ENCODE results near the gene CEBPB. TPM values are rescaled to one million over a fixed set of nuclear protein-coding genes. Genes with fewer than 3 reads are reported as not detected.
"Not testable (repeated sequence)": the region's sequence is repeated elsewhere in the genome, so short reads cannot be mapped to it uniquely, and the experiment has no call there.

The CEBPB gene
- total RNA-seq: 59.4 TPM
- long read RNA-seq, transcript CEBPB-201 (1 exons, 1,956 nt): major isoform, 174 of 174 reads
- long read RNA-seq, partial matches to known transcripts: 0 of 174 reads
- long read RNA-seq, other reads (novel, unspliced or antisense): 0 of 174 reads

DNA sequence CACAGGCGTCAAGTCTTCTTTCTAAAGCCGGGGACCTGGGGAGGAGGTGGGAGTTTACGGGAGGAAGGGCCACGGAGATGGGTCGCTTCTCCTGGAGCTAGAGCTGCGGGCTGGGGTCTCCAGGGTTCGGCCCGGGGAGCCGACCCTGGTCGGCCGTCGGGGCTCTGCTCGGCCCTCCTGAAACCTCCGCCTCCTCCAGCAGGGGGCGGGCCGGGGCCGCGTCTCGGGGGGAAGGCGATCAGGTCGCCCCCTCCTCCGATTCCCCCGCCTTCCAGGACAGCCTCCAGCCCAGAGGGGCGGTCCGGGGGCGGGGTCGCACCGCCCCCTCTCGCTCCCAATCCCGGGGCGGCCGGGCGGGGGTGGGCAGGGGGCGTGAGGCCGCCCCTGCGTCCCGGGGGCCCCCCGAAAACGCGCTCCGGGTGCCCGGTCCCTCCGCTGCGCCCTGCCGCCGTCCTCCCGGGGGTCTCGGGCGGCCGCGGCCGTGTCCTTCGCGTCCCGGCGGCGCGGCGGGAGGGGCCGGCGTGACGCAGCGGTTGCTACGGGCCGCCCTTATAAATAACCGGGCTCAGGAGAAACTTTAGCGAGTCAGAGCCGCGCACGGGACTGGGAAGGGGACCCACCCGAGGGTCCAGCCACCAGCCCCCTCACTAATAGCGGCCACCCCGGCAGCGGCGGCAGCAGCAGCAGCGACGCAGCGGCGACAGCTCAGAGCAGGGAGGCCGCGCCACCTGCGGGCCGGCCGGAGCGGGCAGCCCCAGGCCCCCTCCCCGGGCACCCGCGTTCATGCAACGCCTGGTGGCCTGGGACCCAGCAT is at the start of gene CEBPB:
Gene CEBPB, plus strand, starts transcription at position 580 of the 814 bp plus-strand sequence. Its CDS starts 204 bp downstream, at position 784.
- ATAC-seq (peak; percentile 78), DNase-seq (peak; percentile 94)
- intact Hi-C loops (cut with micrococcal nuclease): no loop called here

DNA sequence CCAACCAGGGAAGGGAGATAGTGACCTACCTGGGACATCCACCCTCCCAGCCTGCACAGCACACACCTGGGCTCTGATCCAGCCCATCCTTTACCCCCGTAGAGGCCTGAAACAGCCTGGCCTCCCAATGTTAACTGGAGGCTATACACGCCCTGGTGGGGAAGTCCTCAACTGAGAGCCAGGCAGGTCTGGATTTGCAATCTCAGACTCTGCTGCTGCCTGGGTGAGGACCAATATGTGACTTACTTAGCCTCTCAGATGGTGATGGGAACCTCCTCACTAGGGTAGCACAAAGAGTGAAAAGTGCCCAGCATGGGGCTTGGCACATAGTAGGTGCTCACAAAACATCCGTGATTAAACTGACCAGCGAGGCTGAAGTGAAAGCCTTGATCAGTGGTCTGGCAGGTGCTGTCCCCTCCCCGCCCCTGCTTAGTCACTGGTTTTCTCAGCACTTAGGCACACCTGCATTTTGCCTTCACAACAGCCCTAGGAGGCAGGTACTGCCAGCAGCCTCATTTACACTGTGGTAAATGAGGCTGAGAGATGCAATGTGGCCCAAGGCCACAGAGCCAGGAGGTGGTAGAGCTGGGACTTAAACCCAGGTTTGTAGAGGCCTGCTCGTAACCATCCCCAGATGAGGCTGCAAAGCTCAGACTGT is 49.5 kb upstream of the CEBPB start:
- intact Hi-C loops (cut with micrococcal nuclease): no loop called here
- no peak for ATAC-seq
- no peak for DNase-seq

DNA sequence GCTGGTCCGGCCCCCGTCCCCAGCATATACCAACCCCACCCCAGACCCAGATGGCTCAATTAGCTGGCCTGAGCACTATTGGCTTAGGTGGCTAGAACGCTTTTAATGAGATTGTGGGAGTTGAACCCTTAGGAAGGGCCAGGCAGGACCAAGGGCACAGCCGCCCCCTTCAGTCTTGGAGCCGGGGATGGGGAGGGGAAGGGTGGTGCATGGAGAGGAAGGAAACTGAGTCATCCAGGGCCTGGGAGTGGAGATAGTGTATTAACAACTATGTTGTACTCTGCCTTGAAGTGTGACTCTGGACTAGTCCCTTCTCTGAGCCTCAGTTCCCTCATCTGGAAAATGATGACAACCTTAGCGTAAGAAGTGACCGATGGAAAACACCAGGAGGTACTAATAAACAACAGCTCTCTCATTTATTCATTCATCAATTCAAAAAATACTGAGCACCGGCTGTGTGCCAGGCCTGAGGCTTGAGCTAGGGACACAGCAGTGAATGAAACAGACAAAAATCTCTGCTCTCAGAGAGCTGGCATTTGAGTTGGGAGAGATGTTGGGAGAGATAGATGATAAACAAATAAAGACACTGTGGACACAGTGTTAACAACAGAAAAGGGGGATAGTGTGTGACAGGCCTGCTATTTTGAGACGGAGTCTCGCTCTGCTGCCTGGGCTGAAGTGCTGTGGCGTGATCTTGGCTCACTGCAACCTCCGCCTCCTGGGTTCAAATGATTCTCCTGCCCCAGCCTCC is 48.6 kb upstream of the CEBPB start:
- ATAC-seq: peak; percentile 2

DNA sequence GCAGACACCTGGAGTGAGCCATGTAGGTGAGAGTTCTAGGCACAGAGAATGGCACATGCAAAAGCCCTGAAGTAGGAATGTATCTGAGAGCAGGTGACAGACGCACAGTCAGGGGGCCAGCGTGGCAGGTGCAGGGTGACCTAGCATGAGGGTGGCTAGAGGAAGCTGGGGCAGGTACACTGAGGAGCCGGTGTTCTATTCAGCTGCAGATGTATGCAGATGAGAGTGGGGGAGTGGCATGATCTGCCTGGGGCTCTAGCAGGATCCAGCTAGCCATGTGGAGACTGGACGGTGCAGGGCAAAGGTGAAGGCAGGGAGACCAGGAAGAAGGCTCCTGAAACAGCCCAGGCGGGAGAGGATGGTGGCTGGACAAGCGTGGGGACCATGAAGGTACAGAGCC is 47.8 kb upstream of the CEBPB start:
- intact Hi-C loops (cut with micrococcal nuclease): no loop called here
- no peak for ATAC-seq
- no peak for DNase-seq

More for the DNA sequence above, 48.6 kb upstream of the CEBPB start:
- DNase-seq: no peak
- intact Hi-C loops (cut with micrococcal nuclease): no loop called here

DNA sequence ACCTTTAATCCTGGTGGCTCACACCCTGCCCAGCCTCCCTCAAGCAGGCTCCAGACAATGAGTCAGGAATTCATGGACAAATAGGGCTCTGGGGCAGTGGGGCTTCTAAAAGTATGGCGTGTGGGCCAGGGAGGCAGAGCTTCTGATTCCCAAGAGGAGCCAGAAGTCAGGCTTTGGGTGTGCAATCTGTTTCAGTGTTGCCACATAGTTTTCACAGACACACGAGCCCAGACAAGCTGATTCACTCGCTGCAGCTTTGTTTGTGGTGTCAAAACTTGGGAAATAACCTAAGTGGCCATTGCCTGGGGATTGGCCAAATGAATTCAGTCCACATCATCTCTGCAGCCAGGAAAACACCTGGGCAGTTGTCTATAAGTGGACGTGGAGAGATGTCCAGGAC is 46.3 kb upstream of the CEBPB start:
- intact Hi-C loops (cut with micrococcal nuclease): no loop called here
- ATAC-seq: peak; percentile 65
- DNase-seq: peak; percentile 47

DNA sequence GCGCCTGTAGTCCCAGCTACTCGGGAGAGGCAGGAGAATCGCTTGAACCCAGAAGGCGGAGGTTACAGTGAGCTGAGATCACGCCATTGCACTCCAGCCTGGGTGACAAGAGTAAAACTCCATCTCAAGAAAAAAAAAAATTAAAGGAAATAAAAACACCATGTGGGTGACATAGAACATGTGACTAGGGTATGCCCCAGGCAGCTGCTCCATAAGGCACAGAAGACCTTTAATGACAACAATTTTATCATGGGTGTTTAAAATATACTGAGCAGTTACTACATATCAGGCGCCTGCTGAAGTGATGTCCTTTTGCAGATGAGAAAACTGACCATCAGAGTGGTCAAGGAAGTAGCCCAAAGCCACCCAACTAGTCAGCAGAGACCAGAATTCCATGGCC is 45.1 kb upstream of the CEBPB start:
- intact Hi-C loops (cut with micrococcal nuclease): no loop called here
- no peak for ATAC-seq
- no peak for DNase-seq

DNA sequence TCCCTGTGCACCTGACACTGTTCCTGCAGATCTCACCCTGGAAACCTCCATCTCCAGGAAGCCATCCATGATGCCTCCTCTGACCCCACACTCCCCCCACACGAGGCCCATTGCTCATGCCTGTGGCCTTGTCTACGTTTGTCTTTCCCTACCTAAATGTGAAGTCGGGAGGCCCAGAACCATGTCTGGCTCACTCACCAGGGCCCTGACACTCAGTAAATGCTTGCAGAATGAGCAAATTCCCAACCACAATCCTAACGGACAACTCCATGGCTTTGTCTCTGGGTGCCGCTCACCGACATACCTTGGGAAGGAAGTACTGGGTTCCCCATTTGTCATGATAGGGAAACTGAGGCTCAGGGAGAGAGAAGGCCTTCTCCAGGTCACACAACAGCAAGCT is 44.4 kb upstream of the CEBPB start:
- no peak for DNase-seq
- intact Hi-C loops (cut with micrococcal nuclease): no loop called here
- ATAC-seq: no peak

DNA sequence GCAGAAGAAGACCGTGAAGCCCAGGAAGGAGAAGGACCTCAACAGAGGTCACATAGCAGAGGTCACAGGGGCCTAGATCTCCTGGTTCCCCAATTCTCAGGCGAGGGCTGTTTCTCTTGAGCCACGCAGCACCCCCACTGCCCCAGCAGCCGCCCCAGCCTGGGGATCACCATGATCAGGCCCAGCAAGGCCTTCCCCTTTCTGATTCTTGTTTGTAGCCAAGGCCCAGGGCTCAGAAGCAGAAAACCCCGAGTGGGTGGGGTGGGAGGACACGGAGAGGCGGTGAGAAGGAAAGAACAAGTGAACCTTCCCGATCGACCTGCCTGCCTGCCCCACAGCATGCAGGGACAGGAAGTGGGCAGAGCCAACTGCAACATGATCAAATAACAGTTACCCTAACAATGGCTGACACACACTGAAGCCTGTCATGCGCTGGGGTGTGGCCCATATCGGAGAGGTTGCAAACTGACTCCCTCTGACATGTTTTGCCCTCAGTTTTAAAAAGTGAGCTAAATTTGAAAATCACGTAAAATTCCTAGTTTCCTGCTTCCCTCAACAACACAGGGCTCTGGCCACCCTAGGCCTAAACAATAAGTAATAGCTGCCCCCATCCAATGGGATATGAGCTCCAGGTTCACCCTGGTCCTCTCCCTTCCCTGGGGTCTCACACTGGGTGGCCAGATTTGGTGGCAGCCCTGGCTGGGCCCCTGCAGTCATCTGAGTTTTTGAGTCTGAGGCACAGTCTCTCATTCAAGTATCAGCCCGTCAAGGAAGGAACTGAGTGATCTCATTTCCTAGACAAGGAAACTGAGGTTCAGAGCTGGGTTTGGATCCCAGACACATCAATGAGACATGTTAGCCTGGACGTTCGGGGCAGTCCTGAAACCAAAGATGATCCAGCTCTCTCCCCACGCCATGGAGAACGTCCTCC is 43.6 kb upstream of the CEBPB start:
- peak; percentile 41 for DNase-seq
- peak; percentile 38 for ATAC-seq
- intact Hi-C loops (cut with micrococcal nuclease): no loop called here

DNA sequence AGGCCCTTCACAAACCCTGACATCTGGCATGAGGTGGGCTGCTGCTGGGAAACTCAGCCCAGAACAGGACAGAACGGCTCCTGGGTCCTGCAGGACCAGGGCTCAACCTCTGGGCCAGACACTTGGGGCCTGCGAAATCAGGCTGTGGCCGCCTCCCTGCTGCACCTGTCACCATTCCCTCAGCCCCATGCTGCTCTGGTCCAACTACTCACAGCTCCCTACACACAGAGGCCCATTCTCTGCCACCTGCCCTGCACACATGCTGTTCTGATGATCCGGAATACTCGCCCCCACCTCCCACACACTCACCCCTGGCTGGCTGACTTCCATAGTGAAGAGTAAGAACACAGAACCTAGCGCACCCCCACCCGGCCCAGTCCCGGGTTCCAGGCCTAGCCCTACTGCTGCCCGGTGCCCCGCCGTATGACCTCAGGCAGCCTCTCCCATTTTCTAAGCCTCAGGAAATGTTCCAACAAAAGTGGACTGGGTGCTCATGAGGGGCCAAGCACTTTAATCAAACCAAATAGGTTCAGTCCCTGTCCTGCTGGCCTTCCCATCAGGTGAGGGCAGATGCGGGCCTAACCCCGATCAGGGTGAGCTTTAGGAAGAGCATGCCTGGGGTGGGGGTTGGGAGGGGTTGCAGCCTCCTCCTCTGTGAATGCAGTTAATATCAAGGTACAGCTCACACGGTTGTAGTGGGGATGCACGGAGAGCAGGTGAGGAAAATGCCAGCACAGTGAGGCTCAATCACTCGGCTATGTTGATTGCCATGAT is 41.0 kb upstream of the CEBPB start:
- ATAC-seq (no peak), DNase-seq (no peak)
- intact Hi-C loops (cut with micrococcal nuclease): no loop called here

DNA sequence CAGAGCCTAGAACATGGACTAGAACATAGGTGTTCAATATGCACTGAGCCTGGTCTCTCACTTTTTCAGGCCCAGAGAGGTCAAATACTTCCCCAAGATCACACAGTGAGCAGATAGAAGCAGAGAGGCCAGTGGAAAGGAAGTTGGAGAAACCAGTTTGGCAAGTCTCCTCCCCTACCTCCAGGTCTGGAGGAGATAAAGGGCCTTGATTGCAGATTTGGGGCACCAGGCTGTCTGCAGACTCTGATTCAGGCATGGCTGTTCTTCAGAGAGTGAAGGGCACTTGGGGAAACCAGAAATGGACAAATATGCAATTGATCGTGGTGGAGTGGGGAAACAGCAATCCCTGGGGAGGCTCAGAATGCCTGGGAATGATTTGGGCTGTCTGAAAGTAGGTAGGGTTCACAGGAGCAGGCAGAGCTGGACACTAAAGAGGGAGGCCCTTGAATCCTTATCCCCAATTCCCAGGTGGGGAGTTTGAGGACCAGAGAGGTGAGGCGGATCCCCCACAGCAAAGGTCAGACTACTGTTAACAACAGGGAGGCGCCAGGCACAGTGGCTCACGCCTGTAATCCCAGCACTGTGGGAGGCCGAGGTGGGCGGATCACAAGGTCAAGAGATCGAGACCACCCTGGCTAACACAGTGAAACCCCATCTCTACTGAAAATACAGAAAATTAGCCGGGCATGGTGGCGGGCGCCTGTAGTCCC is 39.4 kb upstream of the CEBPB start:
- DNase-seq (no peak), ATAC-seq (no peak)
- intact Hi-C loops (cut with micrococcal nuclease): no loop called here

DNA sequence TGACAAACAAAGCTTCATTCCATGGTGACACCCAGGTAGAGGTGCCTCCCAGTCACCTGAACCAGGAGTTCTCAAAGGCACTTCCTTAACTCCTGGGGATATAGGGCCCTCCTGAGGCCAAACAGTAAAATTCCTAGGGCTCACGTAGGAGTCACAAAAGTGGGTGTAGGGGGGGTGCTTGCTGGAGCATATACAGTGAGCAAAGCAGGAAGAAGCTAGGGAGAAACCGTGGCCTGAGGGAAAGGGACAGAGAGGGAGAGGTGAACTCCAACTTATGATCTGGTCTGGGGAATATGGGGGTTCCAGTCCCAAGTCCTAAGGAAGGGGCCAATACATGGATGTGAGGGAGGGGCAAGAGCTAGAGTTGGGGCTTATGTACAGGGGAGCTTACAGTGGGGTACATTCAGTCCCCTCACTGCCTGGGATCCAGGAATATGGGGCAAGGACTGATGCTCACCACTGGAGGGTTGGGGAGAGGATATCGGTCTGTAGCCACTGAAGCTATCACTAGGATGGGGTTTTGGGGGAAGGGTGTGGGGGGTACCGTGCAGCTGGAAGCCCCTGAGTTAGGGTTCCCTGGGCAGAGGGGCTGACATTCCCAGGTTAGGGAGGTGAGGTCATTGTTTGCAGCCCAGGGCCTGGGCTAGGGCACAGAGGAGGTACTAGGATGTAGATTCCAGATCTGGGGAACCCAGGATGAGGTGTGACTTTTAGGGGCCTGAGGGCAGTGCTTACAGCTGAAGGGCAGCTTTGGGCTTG is 38.1 kb upstream of the CEBPB start:
- ATAC-seq (no peak), DNase-seq (no peak)
- intact Hi-C loops (cut with micrococcal nuclease): no loop called here

DNA sequence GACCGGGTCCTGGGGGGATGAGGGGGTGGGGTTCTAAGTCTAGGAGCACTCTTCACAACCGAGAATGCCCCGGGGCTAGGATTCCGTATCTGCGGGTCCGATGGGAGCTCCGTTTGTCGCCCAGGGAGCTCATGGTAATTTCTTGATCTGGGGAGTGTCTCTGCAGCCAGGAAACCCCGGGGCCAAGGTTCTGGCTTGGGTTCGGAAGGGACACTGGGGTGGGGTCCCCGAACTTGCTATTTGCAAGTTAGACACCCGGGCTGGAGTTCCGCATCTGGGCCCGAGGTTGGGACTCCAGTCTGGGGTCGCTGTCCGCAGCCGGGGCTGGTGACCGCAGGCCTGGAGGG is 37.5 kb upstream of the CEBPB start:
- ATAC-seq (no peak), DNase-seq (no peak)
- intact Hi-C loops (cut with micrococcal nuclease): no loop called here

DNA sequence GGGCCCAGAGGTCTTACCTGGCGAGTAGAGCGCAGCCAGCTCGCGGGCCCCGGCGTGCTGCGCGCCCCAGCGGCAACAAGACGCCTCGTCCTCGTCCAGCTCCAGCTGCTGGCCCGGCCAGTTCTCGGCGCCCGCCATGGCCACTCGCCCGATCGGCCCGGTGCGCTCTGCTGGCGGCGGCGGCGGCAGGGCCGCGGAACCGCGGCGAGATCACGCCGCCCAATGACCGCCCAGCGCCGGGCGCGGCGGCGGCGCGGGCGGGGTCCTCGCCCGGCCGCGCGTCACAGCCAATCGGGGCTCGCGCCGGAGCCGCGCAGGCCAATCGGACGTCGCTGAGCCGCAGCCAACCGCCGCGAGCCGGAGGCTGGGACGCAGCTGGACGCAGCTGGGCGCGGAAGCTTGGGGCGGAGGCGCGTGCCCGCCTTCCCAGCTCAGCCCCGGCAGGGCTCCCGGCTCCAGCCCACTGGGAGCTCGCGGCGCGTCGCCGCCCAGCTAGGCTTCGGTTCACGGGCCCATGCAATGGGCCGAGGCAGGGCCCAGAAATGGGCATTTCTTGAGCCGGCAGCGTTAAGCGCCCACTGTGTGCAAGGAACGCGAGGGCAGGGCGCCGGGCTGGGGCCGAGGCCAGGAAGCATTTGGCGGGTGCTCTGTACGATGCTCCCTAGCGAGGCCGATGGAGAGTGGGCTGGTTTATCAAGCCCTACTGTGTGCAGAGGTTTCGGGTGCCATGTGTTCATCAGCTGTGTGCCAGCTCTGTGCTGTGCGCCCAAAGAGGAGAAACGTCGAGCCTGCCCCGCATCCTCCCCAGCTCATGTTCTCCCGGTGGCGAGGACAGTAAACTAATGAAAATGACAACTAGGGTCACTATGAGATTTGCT is 36.9 kb upstream of the CEBPB start, which contains the start of gene PEDS1:
Gene PEDS1, minus strand, starts transcription at position 224 of the 878 bp plus-strand sequence. Its CDS starts 86 bp downstream, at position 138.
- DNase-seq (peak; percentile 97), ATAC-seq (peak; percentile 96)
- intact Hi-C loops (cut with micrococcal nuclease): no loop called here

DNA sequence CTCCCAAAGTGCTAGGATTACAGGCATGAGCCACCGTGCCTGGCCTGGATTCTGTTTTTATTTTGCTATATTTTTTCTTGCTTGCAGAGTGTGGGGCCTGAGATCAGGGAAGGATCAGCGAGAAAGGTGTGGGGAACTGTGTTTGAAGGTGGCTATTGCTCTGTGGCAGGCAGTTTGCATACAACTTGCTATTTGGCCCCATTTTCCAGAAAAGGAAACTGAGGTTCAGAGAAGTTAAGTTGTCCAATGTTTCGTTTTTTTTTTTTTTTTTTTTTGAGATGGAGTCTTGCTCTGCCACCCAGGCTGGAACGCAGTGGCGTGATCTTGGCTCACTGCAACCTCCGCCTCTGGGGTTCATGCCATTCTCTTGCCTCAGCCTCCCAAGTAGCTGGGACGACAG is 29.1 kb upstream of the CEBPB start:
- intact Hi-C loops (cut with micrococcal nuclease); DNase-seq; ATAC-seq: not testable (repeated sequence)

DNA sequence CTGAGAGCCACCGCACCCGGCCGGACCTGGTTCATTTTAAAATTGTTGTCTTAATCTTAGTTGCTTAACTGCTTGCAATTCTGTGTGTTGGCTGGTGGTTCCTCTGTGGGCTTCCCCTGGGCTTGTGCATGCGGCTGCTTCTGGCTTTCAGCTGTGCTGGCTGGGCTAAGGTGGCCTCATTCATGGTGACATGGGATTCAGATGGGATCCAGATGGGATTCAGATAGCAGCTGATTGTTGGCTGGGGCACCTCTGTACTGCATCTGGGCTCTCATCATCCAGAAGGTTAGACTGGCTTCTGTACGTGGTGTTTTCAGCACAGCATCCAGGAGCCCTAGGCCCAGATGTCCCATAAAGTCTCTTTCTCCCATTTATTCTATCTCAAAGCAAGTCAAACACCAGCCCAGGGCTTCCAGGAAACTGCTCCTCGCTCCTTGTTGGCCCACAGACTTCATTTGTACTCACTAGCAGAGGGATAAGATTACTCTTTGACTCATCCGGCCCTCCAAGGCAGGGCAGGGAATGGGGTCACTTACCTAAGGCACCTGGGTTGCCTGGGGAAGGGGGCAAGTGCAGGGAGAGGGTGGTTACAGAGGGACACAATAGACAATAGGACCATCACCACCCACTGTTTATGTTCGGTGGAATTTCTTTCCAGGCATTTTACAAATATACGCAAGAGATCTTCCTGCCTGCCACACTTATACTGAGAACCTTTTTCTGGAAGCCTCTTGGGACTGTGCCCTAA is 26.9 kb upstream of the CEBPB start:
- ATAC-seq: peak; percentile 65
- intact Hi-C loops (cut with micrococcal nuclease): no loop called here
- peak; percentile 72 for DNase-seq
